Left hindlimb (tissue), 1 donor: Measurements from ENCODE around the gene GPC6.
"Not testable (repeated sequence)": the region's sequence is repeated elsewhere in the genome, so short reads cannot be mapped to it uniquely, and the experiment has no call there.

Source experiments
- DNase-seq: peaks from one replicate; pipeline ENCODE4 v3.0.0-alpha.2; 2018

Gene GPC6

DNA sequence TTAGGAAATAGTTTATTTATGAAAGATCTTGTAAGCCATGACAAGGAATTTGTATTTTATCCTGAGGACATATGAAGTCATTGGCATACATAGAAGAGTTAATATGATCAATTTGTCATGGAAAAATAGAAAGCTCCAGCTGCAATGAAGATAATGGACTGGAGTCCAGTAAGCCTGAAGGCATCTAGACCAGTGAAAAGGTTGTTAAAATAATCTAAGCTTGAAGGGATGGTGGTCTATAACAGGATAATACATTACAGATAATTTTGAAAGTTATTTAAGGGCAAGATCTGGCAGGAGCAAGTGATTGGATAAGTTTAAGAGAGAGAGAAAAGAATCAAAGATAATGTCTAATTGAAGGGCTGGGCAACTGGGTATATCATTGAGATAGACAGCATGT is 224.2 kb downstream of the GPC6 start:
- no peak for DNase-seq

DNA sequence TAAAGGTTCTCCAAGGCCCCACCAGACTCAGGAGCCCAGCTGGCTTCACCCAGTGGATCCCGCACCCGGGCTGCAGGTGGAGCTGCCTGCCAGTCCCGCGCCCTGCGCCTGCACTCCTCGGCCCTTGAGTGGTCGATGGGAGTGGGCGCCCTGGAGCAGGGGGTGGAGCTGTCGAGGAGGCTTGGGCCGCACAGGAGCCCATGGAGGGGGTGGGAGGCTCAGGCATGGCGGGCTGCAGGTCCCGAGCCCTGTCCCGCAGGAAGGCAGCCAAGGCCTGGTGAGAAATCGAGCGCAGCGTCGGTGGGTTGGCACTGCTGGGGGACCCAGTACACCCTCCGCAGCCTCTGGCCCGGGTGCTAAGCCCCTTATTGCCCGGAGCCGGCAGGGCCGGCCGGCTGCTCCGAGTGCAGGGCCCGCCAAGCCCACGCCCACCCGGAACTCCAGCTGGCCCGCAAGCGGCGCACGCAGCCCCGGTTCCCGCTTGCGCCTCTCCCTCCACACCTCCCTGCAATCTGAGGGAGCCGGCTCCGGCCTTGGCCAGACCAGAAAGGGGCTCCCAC is 228.1 kb downstream of the GPC6 start:
- not testable (repeated sequence) for DNase-seq

DNA sequence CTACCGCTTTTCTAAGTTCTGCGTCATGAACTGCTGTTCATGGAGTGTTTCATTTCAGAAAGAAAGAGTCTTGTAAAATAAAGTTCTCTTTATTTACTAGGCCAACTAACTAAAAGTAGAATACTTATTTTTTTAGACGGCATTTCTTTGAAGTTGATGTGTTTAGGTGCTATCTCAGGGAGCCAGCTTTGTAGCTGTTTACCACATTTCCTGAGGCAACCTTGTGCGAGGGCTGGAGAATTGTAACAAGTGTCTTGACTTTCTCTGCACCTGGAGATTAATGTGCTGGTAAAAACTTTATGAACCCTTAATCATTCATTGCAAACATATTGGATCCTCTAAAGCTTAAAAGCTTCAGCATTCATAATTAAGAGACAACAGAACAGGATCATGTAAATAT is 229.3 kb downstream of the GPC6 start:
- DNase-seq: no peak

DNA sequence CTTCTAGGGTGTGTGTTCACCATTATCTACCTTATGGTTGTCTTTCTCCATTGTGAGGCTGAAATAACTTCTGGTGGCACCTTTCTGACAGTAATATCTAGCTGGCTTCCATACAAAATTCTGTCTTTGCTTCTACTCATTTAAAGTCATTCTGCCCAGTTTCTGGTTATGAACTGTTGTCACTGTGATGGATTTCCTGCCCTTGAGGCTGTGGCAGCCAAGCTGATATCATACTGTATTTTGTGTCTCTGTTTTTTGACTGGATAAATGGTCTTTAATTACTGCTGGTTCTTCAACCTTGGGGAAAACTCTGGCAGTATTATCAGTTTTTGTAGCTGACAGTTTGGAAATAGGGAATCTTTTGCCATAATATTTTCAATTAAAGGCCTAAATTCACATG is 233.4 kb downstream of the GPC6 start:
- DNase-seq: no peak

DNA sequence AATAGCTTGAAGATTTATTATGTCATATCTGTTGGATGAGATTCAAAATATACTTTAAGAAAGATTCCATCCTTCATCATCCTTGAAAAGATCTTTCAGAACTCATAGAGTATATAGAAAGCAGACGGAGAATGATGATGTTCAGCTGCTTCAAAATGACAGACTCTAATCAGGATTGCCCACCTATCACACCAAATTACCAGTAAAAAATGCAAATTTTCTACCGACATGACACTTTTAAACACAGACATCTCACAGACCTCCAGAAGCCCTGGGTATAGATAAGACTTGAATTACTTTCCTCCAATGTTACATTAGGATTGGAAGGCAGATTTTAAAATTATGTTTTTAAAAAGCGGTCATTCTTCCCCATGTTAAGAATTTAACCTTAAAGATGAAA is 235.5 kb downstream of the GPC6 start:
- no peak for DNase-seq

DNA sequence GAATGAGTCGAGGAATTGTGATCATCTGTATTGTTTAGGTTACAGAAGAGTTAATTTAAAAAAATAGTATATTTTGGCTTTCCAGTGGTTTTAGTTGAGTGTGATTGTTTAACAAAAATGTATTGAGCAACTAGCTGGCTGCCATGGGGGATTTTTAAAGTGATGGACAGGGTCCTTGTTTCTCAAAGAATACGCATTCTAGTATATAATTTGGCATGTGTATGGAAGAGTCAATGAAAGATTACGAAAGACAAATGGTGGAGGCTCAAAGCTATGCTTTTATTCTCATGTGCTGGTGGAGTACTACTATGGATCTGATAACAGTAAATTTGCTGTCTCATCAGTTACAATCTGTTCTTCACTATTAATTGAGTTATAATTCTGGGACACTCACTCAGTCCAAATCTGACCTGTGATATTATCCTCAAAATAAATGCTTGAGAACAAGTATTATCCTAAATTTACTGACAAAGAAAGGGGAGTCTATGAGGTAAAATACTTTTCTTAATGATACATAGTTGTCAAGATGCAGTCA is 240.0 kb downstream of the GPC6 start:
- no peak for DNase-seq

DNA sequence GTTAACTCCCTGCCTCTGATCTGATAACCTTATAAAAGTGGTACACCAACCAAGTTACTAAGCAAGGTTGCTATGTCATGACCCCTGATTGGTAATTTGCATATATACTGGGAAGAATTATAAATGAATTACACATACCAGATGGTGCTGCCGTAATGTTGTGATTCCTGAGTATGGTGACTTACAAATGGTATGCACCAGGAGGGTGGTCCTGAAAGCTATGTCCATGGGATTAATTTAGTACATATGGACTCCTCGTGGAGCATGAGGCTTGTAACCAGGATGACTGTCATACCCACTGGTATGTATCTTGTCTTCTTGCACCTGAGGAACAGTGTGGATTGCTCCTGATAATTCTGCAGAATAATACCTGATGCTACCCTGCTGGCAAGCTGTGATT is 240.6 kb downstream of the GPC6 start:
- DNase-seq: no peak

DNA sequence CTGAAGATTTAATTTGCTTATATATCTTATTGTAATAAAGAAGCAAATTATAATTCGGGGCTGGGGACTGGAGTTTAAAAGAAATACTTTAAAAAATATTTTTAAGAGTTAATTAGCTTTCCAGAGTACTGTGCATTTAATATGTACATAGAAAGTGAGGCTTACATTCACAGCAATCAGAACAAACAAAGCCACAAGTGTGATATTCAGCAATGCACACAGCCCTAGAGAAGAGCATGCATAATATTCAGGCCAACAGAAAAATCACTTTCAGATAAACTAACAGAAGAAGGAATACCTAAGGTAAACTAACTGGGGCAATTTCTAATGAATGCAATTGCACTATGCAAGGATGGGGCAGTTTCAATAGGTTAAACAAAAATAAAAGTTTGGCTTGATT is 241.8 kb downstream of the GPC6 start:
- no peak for DNase-seq

DNA sequence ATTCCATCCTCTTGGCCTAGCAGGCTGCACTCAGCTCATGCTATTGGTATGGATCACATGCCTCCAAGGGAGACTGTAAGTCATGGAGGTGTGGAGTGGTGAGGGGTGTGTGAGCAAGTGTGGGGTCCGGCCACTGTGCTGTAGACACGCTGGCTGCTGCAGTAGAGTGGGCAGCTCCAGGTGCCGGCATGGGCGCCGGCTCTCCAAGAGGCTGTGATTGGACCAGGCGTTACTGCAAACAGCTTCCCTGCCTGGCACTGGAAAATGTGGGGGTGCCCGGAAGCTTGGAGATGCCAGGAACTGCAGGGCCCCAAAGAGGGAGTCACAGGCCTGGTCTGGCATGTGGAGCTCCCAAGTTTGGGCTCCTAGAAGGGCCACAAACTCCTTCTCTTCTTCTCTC is 245.7 kb downstream of the GPC6 start:
- DNase-seq: no peak

DNA sequence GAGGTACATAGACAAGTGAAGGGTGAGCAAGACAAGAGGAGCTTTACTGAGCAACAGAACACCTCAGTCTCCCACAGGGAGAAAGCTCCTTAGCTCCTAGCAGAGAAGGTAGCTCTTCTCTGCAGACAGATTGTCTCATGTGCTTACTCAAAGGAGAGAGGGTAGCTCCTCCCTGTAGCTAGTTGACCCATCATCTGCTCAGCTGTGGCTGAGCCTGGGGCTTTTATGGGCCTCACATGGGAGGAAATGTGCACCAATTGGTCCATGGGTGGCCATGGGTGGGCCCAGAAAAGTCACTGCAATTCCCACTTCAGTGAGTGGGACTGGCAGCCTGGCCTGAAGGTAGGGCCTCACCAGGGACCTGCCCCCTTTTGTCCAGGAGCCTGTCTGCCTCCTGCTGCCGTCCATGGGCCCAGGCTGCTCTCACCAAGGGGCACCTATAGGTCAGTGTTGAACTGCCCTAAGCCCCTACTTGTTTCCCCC is 246.2 kb downstream of the GPC6 start:
- DNase-seq: no peak

DNA sequence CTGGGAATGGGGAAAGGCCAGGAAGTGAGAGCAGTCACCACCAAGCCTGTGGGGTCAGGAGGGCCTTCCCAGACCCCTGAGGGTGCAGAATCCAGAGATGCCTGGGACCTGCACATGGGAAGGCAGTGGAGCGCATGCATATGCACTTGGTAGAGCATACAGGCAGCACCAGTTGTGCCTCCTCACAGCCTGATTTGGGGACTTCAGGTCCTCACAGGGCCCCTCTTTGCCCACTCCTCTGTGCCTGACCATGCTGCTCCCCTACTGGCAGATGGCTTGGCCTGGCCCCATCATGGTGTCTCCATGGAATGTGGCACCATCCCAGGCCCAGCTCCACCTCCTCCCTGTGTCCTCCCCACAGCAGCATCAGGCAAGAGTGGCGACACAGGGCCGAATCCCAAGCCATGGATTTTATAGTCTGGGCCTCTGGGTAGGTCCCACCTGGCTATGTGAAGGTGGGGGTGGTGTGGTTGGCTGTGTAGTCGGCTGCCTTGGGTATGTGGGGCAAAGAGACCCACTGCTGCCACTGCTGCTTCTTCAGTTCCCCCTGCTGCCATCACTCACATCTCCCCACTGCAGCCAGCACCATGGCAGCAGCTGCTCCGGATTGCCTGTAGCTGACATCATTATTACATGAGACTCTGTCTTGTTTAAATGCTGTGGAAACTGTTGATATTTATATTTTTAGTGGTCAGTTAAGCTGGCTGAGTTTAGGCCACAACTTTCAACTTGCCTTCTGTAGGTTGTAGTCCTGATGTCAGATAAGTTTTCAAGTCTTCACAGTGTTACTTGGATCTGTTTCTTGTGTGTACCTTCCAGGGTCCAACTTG is 247.0 kb downstream of the GPC6 start:
- no peak for DNase-seq

DNA sequence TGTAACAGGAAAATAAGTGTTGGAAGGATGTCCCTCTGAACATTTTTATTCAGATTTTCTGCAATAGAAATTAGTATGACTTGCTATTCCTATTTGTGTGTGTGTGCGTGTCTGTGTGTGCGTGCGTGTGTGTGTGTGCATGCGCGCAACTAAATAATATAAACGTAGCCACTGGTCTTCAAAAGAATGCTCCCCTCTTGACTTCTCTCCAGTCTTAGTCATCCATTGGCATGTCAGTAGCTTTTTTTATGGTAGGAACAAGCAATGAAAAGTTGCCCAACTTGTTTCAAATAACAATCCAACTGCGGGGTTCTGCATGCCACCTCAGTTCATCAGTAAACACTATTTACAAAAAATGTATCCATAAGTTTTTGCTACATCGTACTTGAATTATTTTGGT is 249.6 kb downstream of the GPC6 start:
- DNase-seq: no peak

DNA sequence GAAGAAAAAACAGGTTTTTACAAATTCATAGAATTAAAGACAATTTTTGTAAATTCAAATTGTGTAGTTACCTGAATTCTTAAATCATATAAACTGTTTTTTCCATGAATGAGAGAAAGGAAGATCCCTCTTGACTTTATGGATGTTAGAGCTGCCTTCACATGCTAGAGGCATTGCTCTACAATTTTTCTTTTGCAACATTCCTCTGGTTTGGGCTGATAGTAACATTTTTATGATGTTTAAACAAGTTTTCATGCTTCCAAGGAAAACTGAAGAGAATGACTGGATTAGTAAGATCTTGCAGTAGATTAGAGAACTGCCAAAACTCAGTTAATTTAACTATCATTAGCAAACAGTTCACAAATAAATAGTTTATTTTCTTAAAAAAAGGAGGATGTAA is 250.6 kb downstream of the GPC6 start:
- DNase-seq: no peak

DNA sequence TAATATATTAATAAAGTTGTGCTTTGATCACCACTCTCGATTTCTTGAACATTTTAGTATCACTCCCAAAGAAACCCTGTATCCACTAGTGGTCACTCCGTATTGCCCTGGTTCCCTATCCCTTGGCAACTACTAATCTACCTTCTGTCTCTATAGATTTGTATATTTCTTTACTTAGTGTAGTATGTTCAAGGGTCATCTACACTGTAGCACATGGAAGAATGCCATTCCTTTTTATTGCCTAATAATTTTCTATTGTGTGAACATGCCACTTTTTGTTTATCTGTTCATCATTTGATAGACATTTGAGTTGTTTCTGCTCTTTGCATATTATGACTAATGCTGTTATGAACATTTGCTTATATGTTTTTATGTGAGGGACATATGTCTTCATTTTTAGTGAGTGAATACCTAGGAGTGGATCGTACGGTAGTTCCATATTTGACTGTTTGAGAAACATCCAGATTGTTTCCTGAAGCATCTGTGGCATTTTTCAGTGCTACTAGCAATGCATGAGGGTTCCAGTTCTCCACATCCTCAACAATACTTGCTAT is 254.0 kb downstream of the GPC6 start:
- DNase-seq: no peak

DNA sequence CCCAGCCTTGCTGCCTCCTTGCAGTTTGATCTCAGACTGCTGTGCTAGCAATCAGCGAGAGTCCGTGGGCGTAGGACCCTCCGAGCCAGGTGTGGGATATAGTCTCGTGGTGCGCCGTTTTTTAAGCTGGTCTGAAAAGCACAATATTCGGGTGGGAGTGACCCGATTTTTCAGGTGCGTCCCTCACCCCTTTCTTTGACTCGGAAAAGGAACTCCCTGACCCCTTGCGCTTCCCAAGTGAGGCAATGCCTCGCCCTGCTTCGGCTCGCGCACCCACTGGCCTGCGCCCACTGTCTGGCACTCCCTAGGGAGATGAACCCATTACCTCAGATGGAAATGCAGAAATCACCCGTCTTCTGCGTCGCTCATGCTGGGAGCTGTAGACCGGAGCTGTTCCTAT is 269.5 kb downstream of the GPC6 start:
- DNase-seq: not testable (repeated sequence)

DNA sequence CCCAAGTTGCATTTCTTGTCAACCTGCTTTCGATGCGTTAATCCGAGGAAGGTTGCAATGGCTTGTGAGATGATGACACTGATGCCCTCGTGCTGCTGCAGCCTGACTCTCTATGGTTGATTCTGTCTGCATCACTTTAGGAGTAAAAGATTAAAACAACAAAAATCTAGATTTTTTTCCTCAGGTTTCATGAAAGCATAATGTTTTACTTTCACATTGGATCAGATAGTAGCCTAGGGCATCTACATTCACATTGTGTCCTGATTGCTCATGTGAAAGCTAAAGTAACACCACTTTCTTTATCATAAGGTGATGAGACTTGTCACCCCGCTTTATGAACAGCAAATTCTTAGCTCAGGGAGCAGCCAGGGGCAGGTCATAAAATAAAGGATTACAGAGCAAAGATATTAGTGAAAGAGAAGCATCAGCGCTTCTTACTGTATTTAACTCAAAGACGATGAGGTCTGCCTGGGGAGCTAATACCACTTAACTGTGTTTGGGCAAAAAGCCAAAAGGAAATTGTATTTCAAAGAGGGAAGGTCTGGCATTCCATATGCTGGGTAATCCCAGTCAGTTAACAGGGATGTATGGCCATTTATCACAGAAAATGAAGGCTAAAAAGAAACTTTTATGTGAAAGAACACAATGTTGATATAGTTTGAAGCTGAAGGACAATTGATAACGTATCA is 270.5 kb downstream of the GPC6 start:
- no peak for DNase-seq

DNA sequence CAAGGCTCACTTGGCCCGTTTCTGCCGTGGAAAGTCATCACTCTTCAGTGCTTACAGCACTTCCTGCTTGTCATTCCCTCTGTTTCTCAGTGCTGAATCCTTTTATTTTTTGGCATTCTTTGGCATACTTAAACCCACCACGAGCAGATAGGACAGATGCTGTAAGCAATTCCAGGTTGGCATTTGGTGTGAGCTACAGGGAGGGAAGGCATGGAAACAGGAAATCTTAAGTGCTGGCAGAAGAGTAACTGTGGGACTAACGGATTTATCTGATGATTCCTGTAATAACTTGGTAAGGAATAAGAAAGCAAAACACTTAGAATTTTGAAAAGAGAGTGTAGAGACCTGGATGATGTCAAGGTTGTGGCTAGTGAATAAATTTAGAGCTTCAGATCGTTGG is 273.4 kb downstream of the GPC6 start:
- DNase-seq: no peak

DNA sequence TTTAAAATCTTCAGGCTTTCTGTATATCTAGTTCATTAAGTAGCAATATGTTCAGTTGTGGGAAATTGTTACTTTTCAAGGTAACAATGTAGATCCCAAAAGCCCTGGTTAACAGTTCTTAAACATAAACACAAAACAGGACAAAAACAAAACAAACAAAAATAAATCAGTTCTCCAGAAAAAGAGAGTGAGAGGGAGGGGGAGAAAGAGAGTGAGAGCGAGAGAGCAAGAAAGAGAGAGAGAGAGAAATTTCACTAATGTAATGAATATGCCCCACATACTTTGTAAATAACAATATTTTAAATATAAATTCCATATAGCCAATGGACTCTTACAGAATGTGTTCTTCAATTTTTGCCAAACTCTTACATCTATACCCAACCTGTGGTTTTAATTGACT is 275.5 kb downstream of the GPC6 start:
- no peak for DNase-seq

DNA sequence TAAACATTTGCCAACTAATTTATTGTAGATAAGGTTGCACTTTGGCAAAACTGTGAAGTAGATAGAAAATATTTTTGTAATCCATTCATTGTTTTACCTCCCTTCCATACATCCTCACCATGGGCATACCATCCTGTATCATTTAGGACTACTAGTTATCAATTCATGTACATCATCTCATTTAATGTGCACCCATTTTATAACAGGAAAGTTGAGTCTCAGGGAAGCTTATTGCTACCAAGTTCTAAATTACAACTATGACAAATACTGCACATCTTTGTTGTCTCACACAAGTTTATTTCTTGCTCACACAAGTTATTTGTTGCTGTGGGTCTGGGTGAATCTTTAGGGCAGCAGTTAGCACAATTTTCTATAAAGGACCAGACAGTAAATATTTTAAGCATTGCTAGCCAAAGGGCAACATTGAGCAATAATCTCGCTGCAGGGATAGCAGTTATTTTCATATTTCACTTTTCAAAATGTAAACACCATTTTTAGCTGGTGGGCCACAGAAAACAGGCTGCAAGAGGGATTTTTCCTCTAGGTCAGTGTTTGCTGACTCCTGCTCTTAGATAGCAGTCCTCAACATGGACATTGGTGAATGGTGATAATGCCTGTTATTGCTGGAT is 276.5 kb downstream of the GPC6 start:
- DNase-seq: no peak

DNA sequence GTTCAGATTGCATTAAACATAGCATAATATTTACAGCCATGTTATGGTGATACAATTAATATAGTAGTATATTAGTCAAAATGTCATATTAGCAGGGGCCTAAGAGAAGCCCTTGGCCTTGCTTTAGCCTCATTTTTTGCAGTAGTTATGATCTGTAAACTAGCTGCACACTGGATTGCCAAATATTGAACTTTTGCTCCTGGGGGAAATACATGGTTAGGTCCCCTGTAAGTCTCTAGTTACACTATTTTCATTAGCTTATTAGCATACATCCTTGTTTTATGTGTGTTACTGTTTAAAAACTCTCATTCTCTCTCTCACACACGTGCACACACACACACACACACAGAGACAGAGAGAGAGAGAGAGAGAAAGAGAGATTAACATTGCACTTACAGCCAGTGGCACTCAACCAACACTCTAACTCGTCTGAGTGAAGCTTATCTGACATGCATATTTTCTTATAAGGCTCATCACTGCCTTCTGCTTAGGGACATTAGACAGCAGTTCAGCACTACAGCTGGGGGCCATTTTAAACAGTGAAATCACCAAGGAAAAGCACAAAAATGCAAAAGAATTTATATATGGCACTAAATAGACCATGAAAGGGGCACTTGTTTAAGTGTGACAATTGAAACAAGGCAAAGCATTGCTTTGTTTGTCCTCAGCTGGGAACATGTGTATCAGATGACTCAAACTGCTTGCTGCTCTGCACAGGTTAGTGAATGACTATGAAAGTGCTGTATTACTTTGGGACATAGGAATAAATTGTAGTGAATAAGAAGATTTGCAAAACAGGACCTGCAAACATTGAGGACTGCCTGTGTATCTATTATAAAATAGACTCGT is 278.7 kb downstream of the GPC6 start:
- no peak for DNase-seq

DNA sequence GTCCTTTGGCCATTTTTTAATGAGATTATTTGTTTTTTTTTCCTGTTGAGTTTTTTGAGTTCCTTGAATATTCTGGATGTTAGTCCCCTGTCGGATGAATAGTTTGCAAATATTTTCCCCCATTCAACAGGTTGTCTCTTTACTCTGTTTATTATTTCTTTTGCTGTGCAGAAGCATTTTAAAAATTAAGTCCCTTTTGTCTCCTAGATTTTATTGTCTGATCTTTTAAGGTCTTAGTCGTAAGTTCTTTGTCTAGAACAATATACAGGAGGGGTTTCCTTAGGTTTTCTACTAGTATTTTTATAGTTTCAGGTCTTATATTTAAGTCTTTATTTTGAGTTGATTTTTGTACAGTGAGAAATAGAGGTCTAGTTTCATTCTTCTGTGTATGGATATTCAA is 284.4 kb downstream of the GPC6 start:
- no peak for DNase-seq

DNA sequence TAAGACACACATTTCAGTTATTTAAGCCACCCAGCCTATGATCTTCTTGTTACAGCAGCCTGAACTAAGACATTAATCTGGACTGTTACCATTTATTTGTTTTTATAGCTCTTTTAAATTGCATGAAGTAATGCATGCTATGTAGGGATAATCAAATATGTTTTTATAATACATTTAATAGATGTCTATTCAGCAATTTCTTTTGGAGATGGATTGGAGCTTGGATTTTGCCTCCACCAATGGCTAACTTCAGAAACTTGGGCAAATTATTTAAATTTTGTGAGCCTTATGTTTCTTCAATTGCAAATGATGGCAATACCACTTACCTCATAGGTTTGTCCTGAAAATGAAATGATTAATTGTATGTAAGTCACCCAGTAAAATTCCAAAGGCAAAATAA is 288.7 kb downstream of the GPC6 start:
- DNase-seq: no peak
